Kidney tubule cell (primary cell): ENCODE results near the gene SND1.

Experiments used
- DNase-seq: peaks from one replicate; pipeline ENCODE4 v3.0.0-alpha.2; 2018; ENCODE audit warnings: low spot score

Gene SND1

DNA sequence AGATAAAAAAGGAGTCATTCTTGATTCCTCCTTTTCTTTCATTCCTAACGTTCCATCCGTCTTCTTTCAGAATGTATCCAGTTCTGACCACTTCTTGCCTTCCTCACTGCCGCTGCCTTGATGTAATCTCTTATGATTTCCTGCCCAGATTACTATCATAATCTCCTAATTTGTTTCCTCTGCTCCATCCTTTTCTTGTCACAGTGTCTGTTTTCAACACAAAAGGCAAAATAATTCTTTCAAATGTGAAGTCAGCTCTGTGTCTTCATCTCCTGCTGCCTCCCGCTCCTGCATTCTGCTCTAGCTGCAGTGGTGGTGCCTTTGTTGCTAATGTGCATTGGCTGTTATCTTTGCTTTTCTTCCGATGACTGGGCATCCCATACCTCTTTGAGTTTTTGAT is 150.9 kb downstream of the SND1 start:
- DNase-seq: no peak

DNA sequence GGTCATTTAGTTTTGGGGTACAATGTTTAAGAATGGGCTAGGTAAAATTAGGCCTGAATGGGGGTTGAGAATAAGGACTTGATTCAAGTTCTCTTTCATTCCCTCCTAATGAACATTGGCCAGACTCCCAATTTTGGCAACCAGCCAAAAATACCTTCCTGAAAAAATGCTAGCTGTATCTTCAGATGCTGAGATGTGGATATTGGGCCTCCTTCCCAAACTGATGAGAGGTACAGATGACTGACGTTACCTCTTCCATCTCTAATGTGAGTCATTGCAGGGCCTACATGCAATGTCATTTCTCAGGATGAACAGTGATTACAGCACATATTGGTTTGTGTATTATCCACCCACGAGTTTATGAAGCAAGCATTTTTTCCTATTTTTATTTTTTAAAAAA is 151.6 kb downstream of the SND1 start:
- DNase-seq: no peak

DNA sequence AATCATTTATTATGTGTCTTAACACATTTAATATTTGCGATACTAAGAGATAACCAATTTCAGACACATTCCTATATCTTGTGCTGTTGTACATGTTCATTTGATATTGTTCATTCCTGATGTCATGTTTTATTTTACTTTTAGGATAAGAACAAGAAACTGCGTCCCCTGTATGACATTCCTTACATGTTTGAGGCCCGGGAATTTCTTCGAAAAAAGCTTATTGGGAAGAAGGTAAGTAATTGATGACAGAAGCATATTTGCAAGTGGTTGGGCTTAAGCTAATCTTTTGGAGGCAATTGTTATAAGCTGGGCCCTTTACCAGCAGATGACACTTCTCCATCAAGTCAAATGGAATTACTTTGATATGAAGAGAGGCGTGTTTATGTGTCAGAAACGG is 155.3 kb downstream of the SND1 start:
- no peak for DNase-seq

DNA sequence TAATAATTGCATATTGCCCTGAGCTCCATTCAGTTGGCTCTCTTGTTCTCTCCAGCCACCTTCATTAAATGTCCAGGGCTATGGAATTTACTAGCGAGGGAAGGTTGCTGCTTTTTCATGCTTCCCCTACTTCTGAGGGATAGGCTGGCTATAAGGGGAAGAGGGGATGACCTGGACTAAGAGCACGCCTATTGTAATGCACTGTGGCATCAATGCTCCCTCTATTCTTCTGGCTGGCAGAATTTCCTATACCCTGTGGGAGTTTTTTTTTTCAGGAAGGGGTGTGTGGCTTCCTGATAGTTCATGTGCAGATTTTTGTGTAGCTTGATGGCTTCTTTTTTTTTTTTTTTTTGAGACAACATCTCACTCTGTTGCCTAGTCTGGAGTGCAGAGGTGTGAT is 155.8 kb downstream of the SND1 start:
- no peak for DNase-seq

DNA sequence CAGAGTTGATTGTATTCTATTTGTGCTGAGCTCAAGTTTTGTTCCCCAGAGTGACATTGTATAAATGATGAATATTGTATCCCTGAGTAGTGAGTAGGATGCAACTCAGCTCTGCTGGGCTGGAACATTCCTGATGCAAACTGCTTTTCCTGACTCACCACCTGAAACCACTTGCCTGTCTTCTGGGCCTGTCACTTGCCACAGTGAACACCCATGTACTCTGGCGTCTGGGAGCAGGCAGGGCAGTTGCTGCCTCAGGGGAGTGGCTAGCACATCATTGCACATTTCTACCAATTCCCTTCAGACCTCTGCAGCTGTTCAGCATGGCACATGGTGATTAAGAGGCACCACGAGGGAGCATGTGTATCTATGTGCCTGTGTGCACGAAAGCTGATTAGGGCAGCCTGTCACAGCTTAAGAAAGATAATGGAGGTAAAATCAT is 157.3 kb downstream of the SND1 start:
- peak; percentile 91 for DNase-seq

DNA sequence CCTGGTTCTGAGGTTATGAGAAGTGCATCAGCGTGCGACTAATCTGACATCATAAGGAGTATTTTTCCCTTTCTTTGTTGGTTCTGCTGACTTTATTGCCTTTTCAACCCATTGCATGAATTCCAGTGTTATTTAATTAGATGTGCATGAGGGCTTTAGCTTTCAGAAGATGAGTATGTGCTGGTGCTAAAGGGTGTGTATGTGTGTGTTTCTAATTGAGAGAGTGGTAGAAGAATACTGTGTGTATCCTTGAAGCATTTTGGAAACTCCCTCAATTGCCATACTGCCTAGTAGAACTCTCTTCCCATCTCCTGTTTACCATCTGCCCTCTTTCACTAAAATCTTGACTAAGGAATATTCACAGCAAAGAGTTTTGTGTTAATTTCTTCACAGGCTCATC is 158.1 kb downstream of the SND1 start:
- DNase-seq: no peak

DNA sequence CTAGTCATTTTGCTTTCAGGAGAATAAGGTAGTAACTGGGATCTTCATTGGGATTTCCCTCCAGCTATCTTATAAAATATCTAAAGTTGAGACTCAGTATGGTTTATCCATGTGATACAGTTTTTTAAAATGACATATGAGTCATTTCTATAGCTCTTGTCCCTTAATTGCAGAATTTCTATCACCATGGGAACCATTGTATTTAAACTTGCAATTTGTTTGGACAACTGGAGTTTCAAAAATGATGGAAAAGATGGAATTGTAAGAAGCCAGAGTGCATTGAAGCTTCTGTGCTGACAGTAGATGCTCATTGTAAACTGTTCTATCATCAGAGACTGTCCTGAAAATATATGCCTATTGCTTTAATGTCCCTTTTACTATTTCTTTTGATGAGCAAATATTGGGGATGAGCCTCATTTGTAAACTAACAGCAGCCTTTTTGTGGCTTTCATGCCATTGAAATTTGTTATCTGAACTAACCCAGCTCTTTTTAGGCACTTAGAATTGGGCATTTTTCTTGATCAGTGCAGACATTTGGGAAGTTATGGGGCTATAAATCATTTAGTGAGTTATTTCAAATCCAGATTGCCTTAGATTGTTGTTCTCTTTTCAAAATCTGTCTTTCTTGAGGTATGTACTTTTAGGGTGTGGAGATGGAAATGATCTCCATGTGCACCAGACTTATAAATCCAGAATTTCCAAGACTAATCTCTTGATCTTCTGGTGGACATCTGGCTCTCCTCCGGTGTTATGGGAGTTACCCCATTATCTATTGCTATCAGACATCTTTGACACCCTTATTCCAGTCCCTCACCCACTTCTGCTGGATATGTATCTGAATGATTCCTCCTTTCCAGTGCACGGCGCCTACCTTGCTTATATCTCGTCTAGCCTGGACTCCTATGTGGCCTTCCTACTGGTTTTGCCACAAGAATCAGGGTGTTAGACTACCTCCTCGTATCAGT is 159.0 kb downstream of the SND1 start:
- no peak for DNase-seq

DNA sequence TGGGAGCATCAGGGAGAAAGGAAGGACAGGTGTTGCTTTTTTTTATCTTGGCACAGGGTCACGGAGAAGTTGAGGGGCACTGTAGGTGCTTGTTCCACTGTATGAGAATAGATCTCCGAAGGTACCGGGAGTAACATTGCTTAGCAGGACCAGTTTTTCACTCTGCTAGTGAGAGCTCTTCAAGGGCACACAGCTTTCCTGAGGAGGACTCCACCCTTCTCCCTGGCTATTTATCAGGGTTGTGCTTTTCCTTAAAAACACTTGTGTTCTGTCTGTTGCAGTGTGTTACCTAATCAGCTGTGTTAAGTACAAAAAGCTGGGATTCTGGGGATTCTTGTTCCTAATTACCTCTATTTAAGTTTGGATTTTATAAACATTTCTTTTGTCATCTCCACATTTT is 160.5 kb downstream of the SND1 start:
- DNase-seq: no peak

DNA sequence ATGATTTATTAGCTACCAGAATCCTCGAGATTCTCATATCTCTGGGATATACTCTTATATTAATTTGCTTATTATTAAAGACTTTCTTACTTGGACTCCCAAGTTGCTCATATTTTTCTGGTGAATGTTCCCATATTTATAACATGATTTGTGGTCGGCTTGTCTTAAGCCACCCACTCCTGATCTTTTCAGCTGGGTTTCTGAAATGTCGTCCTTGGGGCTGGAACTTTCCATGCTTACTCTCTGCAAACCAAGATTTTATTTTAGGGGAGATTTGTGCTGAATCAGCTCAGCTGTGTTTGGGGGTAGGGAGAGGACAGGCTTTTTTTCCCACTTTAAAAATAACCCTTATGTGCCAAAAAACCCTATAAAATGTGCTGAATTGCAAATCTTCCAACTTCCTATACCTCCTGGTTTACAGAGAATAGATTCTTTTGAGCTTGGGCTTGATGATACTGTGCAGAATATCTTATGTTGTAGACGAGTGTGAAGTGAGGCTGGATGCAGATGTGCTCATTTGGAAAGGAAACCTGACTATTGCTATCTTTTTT is 162.1 kb downstream of the SND1 start:
- DNase-seq: no peak

DNA sequence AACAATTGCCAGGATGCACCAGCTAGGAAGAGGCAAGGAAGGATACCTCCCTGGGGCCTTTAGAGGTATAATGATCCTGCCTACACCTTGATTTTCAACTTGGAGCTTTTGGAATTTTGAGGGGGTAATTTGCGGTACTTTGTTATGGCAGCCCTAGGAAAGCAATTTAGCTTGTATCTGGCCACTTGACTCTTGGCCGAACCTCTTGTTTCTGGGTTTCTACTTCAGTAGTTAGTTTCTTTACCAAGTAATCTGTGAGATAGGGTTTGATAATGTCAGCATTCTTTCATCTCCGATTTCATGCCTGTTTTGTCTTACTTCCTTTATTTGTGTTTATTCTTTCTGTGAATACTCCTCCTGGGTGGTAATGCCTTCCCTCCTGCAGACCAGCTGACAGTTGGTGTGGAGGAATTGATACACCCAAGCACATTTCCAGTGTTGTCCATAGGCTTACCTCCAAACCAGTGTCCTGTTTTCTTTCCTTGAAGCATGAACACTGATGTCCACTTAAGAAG is 163.7 kb downstream of the SND1 start:
- DNase-seq: no peak

DNA sequence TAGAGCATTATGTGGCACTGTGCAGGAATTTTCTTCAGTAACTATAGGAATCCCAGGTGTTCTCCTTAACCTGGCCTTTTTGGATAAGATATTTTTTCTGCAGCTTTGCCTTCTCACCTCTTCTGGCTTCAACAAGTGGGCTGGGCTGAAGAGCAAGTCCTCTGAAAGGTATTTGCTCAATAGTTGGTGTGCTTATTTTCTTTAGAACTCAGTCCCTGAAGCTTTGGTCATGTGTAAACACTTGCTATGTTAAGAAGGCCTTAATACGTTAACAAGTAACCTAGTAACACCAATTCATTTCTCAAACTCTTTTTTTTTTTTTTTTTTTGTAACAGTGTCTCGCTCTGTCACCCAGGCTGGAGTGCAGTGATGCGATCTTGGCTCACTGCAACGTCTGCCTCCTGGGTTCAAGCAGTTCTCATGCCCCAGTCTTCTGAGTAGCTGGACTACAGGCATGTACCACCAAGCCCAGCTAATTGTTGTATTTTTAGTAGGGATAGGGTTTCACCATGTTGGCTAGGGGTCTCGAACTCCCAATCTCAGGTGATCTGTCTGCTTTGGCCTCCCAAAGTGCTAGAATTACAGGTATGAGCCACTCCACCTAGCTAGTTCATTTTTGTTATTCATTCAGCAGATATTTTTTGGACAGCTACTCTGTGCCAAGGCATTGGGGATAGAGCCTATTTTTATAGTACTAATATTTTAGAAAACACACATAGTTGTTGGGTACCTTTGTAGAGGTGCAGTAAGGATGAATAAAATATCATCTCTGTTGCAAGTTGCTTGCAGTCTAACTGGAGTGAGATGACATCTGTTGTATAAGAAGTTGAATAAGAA is 164.6 kb downstream of the SND1 start:
- peak; percentile 88 for DNase-seq

DNA sequence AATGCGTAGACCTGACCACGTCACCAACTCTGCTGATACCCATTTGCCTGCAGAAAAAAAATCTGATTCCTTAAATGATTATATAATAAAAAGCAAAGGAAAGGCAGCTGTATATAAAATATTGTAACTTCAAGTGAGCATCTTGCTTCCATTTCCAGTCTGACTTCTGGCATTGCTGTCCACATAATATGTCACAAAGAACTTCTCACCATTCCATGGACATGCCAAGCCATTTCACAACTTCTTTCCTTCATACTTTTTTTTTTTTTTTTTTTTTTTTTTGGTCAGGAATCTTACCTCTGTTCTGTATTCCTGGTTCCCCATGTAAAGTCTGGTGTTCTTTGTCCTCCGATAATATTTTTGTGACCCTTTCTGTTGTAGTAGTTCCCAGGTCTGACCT is 165.5 kb downstream of the SND1 start:
- DNase-seq: no peak

DNA sequence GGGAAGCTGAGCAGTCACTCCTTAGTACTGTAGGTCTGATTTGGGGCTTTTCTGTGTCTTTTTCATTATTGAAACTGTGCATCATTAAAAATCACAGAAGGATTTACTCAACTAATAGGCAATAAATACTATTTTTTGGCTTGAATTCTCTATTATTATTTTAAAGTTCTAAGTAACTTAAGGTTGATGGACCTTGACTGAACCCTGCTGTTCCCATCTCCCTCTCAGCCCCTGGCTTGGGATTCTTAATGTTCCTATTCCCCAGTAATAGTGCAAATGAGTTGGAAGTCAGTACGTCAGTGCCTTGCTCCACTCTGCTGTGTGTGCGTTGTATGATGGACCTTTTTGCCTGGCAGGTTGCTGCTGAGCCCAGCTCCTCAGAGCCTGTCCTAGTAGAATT is 166.3 kb downstream of the SND1 start:
- DNase-seq: no peak

DNA sequence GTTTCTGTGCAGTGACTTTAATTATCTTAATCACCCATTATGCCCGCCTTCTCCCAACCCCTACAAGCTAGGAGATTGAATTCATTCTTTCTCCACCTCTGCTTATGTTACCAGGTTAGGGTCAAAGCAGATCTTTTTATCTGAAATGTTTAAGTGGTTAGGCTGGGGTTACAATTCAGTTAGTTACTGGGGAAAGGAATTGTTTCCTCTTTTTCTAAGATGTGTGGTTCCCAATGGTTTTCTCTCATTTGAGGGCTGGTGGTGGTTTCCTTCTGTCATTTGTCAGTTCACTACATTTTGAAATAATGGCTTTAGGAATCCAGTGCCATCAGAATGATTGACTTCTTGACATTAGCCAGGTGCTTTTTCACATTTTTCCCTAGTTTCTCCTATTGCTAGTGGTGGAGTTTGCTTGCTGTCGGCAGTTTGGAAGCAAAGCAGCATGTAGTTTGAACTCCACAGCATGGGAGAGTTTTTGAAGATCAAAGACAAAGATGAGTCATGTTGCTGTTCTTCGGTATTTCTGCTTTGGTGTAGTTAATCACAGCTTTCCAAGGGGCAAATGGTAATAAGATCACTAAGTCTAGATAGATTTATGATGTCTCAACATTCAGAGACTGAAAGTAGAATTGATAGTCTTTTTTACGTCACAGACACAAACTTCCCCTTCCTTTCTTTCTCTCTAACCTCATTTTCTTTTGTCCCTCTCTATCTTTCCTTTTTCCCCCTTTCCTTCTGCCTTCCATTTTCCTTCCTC is 168.2 kb downstream of the SND1 start:
- DNase-seq: peak; percentile 62

DNA sequence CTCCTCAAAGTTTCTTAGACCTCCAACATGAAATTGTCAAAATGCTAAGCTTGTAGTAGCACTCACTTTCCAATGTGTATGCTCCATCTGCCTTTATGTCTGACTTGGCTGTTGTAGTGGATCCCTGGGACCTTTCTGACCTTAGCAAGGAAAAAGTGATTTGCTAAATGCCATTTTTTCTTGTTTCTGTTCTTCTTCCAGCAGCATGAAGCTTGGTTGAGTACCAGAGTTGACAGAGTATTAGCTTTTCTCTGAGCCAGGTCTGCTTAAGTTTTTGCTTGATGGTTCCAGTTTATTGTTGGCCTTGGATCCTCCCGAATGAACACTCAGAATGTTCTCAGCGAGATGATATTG is 168.7 kb downstream of the SND1 start:
- DNase-seq: no peak

DNA sequence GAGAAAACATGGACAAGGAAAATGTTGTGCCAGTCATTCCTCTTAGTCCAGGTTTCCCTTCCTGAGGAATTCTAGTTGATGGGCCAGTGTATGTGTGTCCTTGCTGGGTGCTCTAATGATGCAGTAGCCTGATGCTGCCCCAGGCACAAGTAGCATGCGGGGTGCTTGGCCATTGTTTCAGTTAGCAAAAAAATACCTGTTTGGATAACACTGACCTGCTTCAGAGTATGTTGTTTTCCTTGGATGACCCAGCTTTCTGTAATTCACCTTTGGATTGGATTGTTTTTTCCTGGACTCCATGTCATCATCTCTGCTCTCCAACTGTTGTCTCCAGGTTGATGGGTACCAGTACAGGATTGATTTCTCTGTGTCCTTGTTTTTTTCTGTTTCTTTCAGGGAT is 169.2 kb downstream of the SND1 start:
- DNase-seq: no peak

DNA sequence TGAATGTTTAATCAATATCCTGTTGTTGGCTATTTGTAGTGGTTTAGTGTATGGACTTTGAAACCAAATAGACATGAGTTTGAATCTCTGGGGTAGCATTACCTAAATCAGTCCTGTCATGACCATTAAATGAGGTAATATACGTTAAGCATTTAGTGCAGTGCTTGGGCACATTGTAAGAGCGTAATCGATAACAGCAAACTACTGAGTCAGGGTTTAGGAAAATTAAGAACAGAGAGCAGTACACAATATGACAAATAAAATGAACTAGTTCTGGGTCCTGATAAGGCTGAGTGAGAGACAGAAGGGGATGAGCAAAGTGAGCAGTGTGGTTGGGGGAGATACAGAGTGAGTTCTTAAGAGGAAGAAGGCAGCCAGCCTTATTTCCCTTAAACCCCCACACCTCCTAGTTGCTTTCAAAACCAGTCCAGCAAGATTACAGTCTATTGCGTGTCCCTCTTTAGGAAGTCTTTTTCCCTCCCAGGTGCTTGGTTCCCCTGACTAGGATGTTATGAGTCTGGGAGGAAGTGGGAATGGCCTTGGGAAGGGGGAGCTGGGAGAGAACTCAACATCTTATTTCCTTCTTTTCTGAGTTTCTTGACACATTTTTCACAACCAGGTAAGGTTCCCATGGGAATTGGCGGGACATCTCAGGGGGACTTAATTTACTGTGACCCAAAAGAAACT is 171.0 kb downstream of the SND1 start:
- peak; percentile 64 for DNase-seq

DNA sequence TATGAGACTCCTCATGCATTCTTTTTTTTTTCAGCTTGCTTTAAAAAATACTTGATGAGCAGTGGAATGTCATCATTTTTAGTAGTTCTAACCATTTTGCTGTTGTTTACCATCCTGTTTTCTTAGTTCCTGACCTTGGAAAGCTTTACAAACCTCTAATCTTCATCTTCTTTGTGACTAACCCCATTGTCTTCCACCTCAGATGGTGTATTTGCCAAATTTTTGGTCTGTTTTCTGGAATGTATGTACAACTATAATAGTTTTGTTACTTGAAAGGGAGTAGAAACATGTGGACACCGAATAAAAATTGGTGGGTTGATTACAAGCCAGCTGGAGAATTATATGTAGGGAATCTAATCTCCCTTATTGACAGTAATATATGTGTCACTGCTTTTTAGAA is 172.7 kb downstream of the SND1 start:
- DNase-seq: no peak

DNA sequence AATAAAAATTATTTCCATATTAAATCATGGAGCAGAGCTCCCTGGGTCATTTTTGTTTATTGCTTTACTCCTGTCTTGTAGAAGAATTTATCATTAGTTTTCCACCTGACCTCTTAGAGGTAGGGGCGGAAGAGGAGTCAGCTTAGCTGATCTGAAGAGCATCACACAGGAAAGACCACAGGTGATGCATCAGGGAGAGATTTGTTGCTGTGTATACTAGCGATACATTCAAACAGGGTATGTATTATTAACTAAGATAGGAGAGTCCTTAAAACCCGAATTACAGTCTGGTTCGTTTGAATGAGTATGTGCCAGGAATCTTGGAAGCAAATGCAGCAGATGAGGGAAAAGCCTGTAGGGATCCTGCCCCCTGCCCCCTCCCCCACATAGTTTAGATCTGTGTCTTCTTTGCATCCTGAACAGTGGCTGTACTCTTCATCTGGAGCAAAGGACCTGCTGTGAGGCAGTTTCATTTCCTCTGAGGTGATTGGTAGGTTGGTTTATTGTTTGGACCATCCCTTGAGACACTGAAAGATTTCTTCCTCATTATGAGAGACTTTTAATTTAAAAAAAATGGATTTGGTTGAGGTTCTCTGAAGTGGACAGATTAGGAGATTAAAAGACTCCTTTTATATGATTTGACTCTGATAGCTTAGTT is 177.0 kb downstream of the SND1 start:
- no peak for DNase-seq

DNA sequence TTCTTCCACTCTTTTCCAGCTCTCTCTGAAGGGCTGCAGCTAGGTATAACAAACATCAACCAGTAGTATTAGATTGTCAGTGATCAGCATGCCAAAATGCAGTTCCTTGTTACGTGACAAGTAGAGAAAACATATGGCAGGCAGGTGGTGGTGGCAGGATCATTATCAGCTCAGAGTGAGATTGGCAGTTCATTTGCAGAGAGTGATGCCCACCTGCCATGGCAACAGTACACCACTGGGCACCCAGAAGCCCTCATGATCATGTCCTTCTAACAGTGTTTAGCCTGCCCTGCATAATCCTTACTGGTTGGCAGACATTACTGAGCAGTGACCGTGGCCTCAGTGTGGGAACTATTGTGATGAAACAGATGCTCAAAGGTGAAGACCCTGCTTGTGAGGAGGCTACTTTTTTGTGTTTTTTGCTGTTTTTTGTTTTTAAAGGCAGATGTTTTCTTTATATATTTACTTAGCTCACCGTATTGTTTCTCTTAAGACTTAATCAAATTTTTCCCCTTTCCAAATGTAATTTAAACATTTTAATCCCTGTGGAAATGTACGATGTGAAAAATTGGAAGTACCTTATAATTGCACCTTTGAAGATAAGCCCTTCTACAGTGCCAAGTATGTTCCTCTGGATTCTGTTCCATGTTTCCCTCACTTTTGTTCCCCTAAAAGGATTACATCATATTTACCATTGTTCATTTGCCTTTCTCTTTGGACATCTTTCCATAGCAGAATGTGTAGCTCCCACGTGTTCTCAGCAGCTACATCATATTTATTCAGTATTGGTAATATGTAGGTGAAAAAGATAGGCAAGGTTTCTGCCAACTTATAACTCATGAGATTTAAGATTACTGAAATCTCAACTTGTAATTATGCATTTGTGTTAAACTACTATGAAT is 179.6 kb downstream of the SND1 start:
- no peak for DNase-seq
